Measurements from ENCODE around the gene CRY2. TPM values are rescaled to one million over a fixed set of nuclear protein-coding genes. Genes with fewer than 3 reads are reported as not detected.

Gene CRY2
- total RNA-seq, 1 experiment from 2014 or later, result 10.3 TPM

DNA sequence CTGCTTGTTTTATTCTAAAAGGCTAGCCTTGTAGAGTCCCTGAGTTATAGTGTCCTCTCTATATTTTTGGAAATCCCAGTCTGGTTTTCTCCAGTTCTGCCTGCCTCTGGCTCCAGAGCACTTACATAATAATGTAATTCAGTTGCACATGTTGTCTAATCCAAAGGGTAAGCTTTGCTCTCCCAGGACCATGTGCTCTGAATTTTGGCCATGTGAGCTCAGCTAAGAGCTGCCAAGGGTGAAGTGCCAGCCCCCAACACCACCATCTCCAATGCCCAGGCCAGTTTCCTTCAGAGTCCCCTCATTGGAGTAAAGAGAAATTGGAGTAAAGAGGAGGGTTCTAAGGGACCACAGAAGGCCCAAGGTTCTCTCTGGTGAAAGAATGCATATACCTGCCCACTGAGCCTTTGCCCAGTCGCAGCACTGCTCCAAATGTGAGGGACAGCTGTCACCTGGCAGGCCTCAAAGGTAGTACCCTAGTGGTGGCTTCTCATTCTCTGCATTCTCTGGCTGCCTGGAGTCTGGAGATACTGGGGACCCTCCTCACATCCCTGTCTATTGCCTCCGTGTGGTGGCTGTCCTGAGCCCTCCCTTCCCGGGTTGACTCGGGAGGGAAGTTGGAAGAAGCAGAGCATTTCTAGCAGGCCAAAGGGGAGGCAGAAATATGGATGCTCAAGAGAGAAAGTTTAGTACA is 4.9 kb downstream of the CRY2 start:
- no peak for DNase-seq
- H3K36me3 ChIP-seq, result no peaks in the 10 kb centered on the region
- no peaks in the 10 kb centered on the region for H3K27me3 ChIP-seq
- H3K4me1 ChIP-seq, result peaks cover 6% of the 10 kb centered on the region; the same call in 1 of the 2 replicates
- no peaks in the 10 kb centered on the region for H3K9me3 ChIP-seq (replicated peaks)
- no peak overlapping the region for H3K27ac ChIP-seq
- H3K4me3 ChIP-seq, result no peak overlapping the region

DNA sequence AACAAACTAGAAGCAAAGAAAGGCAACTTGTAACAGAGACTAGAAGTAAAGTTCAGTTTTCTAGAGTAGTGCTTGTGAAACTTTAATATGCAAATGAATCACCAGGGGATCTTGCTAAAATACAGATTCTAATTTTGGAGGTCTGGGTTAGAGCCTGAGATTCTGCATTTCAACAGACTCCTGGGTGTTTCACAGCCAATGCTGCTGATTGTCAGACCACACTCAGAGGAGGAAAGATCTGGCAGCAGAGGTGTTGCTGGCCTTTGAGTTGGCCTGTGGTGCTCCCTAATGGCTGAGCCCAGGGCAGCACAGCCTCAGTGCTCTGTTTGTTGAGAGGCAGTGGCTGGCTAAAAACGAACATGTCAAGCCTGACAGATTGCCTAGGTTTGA is 5.4 kb downstream of the CRY2 start:
- Histone ChIP-seq H3K27ac (no peak overlapping the region), H3K27me3 (no peaks in the 10 kb centered on the region), H3K4me3 (no peak overlapping the region), H3K4me1 (peaks cover 6% of the 10 kb centered on the region; the same call in 1 of the 2 replicates), H3K36me3 (0 out of 2 replicates have a peak, but pooled peaks cover 2% of the 10 kb centered on the region), H3K9me3 (replicated peaks) (no peaks in the 10 kb centered on the region)
- DNase-seq, result no peak

DNA sequence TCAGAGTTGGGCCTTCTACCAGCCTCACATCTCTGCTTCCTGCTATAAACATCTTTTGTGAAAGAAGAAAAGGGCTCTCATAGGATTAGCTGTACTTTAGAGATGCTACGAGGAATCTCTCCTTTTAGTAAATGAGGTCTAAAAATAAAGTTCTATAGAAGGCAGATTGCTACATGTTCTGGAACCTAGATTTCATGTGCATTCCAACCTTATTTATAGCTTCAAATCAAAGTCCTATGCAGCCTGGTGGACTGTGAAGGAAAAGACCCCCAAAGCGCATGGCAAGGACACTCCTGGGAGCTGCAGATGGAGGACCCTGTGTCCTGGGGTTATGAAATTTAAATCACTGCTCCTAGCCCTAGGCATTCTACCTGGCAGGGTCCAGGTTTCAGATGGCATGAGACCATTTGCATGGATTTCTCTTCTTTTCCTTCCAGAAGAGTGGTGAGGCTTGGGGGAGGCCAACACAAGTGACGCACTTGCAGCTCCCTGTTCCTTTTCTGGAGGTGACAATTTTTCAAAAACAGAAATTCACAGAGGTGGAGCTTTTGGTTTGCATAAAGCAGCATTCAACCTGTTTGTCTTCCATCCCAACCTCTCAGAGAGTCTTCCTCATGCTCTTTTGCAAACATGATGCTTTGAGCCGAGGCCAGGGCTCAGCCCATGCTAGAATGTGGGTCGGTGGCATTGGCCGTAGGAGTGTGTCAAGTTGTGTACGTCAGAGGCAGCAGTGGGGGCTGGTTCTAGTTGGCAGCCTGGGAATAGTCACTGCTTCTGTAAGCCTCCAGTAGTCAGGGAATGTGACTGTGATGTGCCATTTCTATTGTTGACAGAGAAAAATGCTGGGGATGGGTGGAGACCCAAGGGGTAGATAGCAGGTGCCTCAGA is 6.3 kb downstream of the CRY2 start:
- no peaks in the 10 kb centered on the region for H3K9me3 ChIP-seq (replicated peaks)
- no peak overlapping the region for H3K27ac ChIP-seq
- H3K4me1 ChIP-seq, result peaks cover 2% of the 10 kb centered on the region; the same call in 1 of the 2 replicates
- H3K27me3 ChIP-seq, result no peaks in the 10 kb centered on the region
- DNase-seq, result no peak
- H3K4me3 ChIP-seq, result no peak overlapping the region
- 0 out of 2 replicates have a peak, but pooled peaks cover 2% of the 10 kb centered on the region for H3K36me3 ChIP-seq

DNA sequence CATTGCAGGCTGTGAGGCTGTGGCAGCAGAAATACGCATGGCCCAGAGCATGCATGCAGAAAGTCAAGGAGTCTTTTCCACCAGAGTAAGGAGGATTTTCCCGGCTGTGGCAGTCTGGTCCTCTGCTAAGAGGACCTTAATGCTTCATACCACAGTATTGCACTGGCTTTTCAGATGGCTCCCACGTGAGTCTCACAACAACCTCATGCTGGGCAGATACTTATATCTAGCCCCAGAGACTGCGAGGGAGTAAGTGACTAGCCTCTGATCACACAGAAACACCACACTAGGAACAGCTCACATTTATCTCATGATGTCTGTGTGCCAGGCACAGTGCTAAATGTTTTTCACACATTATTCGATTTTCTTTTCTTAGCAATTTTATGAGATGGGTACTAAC is 8.0 kb downstream of the CRY2 start:
- Histone ChIP-seq H3K4me1 (no peaks in the 10 kb centered on the region), H3K9me3 (replicated peaks) (no peaks in the 10 kb centered on the region)

DNA sequence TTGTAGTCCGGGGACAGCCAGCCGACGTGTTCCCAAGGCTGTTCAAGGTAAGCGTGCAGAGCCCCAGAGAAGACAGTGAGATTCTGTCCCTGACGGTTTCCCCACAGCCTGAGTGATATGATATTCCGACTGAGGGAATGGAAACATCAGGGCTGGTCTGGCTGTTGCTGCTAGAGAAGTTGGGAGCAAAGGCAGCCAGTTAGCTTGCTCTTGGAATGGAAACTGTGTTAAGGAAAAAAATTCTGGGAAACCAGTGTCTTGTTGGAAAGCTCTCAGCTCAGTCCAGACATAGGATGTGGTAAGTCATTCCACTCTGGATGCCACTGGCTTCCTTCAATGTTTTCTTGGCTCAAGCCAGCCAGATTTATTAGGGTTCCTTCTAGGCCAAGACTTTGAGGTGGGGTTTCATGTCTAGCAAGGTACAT is 8.8 kb downstream of the CRY2 start:
- Histone ChIP-seq H3K4me1 (no peaks in the 10 kb centered on the region), H3K27me3 (no peaks in the 10 kb centered on the region), H3K36me3 (0 out of 2 replicates have a peak, but pooled peaks cover 5% of the 10 kb centered on the region), H3K27ac (no peak overlapping the region), H3K4me3 (no peak overlapping the region), H3K9me3 (replicated peaks) (no peaks in the 10 kb centered on the region)
- DNase-seq, result no peak

More for the DNA sequence above, 8.0 kb downstream of the CRY2 start:
- H3K27ac ChIP-seq, result no peak overlapping the region
- 0 out of 2 replicates have a peak, but pooled peaks cover 5% of the 10 kb centered on the region for H3K36me3 ChIP-seq
- H3K27me3 ChIP-seq, result no peaks in the 10 kb centered on the region
- no peak for DNase-seq
- no peak overlapping the region for H3K4me3 ChIP-seq

DNA sequence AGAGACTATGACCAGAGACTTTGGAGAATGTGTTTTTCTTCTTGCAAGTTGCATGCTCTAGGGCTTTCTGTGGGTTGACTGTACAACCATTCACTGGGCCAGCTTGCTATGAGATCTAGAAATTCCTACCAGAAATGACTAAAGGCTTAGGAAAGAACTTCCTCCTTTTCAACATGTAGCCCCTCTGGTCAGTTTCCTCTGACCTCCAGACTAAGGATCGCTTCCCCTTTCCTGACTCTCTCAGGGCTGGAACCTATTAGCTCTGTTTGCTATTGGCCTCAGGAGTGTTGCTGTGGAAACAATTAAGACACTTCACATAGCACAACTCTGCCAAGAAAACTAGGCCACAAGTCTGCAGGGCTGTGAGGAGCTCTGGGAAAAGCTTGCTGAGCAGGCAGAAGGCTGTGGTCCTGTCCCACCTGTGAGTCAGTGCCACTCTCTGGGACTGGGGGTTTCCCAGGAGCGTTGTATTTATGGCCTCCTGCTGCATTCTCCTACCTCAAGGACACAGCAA is 10.7 kb downstream of the CRY2 start:
- Histone ChIP-seq H3K27ac (no peak overlapping the region), H3K27me3 (no peaks in the 10 kb centered on the region), H3K4me3 (no peak overlapping the region), H3K36me3 (0 out of 2 replicates have a peak, but pooled peaks cover 5% of the 10 kb centered on the region), H3K4me1 (no peaks in the 10 kb centered on the region), H3K9me3 (replicated peaks) (no peaks in the 10 kb centered on the region)
- DNase-seq, result no peak

DNA sequence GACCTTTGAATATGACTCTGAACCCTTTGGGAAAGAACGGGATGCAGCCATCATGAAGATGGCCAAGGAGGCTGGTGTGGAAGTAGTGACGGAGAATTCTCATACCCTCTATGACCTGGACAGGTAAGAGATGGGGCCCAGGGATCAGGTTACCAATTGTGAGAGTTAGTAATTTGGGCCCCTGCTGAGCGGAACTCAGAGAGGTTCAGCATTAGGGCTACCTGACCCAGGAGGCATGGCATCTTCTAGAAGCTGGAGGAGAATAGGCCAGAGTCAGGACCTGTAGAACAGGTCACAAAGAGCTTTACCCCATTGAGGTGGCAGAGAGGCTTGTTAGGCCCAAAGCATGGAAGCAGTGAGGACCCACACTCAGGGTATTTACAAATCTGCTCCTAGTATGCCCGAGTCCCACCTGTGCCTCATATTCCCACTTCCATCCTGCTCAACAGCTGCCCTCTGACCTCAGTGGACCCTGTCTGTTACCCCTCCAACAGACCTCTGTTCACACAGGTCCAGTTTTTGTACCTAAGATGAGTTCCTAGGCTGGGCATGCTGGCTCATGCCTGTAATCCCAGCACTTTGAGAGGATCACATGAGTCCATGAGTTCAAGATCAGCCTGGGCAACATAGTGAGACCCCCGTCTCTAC is 11.6 kb downstream of the CRY2 start:
- no peak overlapping the region for H3K4me3 ChIP-seq
- no peaks in the 10 kb centered on the region for H3K27me3 ChIP-seq
- no peak overlapping the region for H3K27ac ChIP-seq
- H3K4me1 ChIP-seq, result no peaks in the 10 kb centered on the region
- peaks cover 6% of the 10 kb centered on the region; the same call in 1 of the 2 replicates for H3K36me3 ChIP-seq
- H3K9me3 ChIP-seq (replicated peaks), result no peaks in the 10 kb centered on the region
- no peak for DNase-seq

DNA sequence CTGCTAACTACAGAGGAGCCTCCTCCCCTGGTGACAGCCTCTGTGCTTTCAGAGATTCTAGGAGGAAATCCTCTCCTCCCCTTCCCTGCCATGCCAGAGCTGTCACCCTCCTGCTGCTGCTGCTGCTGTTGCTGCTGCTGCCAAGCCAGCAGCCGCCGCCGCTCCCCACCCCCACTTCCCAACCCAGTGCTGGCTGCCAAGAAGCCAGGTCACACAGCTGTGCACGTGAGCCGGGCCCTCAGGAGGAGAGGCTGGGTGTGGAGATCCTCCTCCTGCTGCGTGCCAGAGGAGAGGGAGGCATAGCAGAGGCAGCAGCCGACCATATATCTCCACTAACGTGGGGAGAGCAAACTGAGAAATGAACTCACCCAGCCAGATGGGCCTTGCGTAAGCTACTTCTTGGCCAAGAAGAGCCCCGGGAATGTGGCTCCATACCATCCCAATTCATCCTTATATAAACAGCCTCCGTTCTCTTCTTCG is 12.4 kb downstream of the CRY2 start:
- no peaks in the 10 kb centered on the region for H3K27me3 ChIP-seq
- H3K4me3 ChIP-seq, result no peak overlapping the region
- no peaks in the 10 kb centered on the region for H3K4me1 ChIP-seq
- H3K9me3 ChIP-seq (replicated peaks), result no peaks in the 10 kb centered on the region
- H3K36me3 ChIP-seq, result peaks cover 11% of the 10 kb centered on the region; the same call in 1 of the 2 replicates
- peak; percentile 18 to 31 for DNase-seq
- no peak overlapping the region for H3K27ac ChIP-seq

DNA sequence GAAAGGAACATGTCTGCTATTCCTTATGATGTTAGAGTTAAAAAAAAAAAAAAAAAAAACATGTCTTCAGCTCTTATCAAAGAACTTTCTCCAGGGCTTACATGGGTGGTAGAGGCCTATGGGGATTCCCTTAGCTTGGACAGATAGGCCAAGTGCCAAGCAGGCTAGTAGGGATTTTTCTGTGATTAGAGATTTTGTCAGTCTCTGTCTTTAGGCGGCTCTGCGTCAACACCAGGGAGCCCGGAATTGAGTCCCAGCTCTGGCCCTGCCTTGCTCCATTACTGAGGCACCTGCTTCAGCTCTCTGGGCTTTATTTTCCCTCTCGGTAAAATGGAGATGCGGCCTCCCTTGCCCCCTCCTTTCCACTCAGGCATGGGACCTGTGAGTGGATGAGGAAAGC is 13.1 kb downstream of the CRY2 start:
- Histone ChIP-seq H3K9me3 (replicated peaks) (no peaks in the 10 kb centered on the region), H3K36me3 (peaks cover 11% of the 10 kb centered on the region; the same call in 1 of the 2 replicates), H3K4me1 (no peaks in the 10 kb centered on the region), H3K27me3 (no peaks in the 10 kb centered on the region), H3K4me3 (no peak overlapping the region), H3K27ac (no peak overlapping the region)
- no peak for DNase-seq

DNA sequence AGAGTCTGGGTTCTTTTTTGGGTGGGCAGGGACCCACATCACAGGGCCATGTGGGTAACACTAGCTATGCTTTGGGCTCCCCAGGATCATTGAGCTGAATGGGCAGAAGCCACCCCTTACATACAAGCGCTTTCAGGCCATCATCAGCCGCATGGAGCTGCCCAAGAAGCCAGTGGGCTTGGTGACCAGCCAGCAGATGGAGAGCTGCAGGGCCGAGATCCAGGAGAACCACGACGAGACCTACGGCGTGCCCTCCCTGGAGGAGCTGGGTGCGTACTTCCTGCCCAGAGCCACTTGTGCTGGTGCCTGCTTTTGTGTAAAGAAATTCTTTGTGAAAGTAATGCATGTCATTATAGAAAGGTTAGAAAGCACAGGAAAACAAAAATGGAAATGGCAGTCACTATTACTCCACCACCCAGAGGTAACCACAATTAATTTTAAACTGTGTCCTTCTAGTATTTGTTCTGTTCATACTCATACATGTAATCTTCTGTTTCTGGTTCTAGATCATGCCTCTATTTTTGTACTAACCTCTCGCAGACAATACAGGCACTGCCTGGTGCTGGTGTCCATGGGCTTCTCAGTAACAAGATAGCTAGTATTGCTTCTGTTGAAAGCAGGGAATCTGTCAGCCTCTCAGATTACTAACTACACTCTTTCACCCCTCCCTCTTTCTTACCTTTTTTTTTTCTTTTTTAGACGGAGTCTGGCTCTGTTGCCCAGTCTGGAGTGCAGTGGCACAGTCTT is 13.7 kb downstream of the CRY2 start:
- H3K4me3 ChIP-seq, result no peak overlapping the region
- no peaks in the 10 kb centered on the region for H3K9me3 ChIP-seq (replicated peaks)
- H3K36me3 ChIP-seq, result peaks cover 11% of the 10 kb centered on the region; the same call in 1 of the 2 replicates
- H3K27ac ChIP-seq, result no peak overlapping the region
- no peaks in the 10 kb centered on the region for H3K4me1 ChIP-seq
- no peak for DNase-seq
- H3K27me3 ChIP-seq, result no peaks in the 10 kb centered on the region

DNA sequence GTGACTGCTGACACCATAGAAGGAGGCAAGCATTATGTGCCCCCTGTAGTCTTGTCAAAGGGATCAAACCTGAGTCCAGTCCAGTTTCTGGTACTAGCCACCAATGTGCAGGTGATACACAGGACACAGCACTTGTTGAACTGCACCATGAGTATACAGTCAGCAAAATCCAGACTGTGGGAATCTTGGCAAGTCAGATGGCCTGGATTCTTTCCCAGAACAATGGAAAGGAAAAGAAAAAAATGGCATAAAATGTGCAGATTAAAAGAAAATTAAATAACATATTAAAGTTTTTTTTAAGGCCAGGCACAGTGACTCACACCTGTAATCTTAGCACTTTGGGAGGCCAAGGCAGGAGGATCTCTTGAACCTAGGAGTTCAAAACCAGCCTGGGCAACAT is 16.8 kb downstream of the CRY2 start:
- H3K4me1 ChIP-seq, result no peaks in the 10 kb centered on the region
- H3K27me3 ChIP-seq, result no peaks in the 10 kb centered on the region
- no peaks in the 10 kb centered on the region for H3K9me3 ChIP-seq (replicated peaks)
- no peak overlapping the region for H3K4me3 ChIP-seq
- H3K36me3 ChIP-seq, result peaks cover 9% of the 10 kb centered on the region
- no peak overlapping the region for H3K27ac ChIP-seq
- DNase-seq, result no peak

DNA sequence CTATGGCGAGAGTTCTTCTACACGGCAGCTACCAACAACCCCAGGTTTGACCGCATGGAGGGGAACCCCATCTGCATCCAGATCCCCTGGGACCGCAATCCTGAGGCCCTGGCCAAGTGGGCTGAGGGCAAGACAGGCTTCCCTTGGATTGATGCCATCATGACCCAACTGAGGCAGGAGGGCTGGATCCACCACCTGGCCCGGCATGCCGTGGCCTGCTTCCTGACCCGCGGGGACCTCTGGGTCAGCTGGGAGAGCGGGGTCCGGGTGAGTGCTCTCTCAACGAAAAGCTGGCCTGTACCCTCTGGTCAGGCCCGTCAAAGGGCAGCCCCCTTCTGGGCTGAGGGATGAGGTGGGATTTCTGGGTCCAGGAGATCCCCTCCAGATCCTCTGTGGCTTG is 22.3 kb downstream of the CRY2 start:
- Histone ChIP-seq H3K4me1 (no peaks in the 10 kb centered on the region), H3K27ac (no peak overlapping the region), H3K36me3 (peaks cover 3% of the 10 kb centered on the region), H3K27me3 (no peaks in the 10 kb centered on the region), H3K9me3 (replicated peaks) (no peaks in the 10 kb centered on the region), H3K4me3 (no peak overlapping the region)
- DNase-seq, result no peak

DNA sequence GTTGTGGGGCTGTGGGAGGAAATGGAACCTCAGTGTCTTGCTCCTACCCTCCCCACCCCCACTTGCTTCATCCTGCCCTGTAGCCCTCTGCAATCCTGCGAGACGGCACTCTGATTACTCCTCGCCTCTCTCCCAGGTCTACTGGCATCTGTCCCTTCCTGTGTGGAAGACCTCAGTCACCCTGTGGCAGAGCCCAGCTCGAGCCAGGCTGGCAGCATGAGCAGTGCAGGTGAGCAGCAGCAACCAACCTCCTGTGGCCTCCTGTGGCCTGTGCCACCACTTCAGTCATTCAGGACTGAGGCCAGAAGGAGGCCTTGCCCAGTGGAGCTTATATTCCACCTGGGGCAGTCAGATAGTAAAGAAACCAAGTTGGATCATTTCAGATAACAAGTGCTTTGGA is 23.4 kb downstream of the CRY2 start:
- H3K4me1 ChIP-seq, result no peaks in the 10 kb centered on the region
- no peaks in the 10 kb centered on the region for H3K9me3 ChIP-seq (replicated peaks)
- H3K27ac ChIP-seq, result no peak overlapping the region
- H3K27me3 ChIP-seq, result no peaks in the 10 kb centered on the region
- H3K4me3 ChIP-seq, result no peak overlapping the region
- peaks cover 3% of the 10 kb centered on the region for H3K36me3 ChIP-seq
- DNase-seq, result no peak

DNA sequence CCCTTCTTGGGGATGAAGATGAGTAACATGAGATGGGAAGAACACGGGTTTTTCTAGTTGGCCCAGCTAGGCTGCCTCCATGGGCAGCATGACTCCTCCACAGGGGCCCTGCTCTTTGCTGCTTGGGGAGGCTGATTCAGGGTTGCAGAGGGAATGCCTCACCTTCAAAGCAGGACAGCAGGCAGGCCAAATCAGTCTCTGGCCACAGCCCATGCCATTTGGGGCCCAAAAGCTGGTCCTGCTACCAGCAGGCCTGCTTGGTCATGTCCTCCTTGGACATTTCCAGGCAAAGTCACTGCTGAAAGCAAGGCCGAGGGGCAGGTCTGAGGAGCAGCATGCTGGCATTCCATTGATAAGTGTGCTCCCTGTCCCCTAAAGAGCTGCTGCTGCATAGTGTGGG is 24.4 kb downstream of the CRY2 start:
- H3K27me3 ChIP-seq, result no peaks in the 10 kb centered on the region
- DNase-seq, result no peak
- H3K4me3 ChIP-seq, result no peak overlapping the region
- H3K4me1 ChIP-seq, result no peaks in the 10 kb centered on the region
- no peak overlapping the region for H3K27ac ChIP-seq
- no peaks in the 10 kb centered on the region for H3K9me3 ChIP-seq (replicated peaks)
- peaks cover 3% of the 10 kb centered on the region for H3K36me3 ChIP-seq

Data from SJCRH30 (cell line).